ENCODE measurements around the gene SCNN1A.

DNA sequence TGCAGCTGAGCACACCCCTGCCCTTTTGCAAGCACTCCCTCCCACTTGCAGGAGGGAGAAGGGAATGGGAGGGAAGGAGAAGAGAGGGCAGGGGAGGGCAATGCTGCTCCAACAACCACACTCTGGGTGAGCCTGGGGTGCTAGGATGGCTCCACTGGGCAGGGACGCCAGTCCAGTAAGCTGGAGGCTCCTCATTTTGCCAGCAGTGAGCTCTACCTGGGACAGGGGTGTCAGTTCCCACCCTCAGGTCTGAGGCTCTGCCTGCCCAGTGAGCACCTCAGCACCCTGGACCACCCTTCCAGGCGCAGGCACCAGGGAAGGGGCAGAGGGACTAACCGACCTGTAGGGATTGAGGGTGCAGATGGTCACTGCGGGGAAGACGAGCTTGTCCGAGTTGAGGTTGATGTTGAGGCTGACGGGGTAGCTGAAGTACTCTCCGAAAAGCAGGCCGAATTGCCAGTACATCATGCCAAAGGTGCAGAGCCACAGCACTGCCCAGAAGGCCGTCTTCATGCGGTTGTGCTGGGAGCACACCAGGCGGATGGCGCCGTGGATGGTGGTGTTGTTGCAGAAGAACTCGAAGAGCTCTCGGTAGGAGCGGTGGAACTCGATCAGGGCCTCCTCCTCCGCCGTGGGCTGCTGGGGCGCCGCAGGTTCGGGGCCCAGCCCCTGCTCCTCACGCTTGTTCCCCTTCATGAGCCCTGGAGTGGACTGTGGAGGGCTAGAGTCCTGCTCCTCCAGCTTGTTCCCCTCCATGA is 1.2 kb downstream of the SCNN1A start:
- TF ChIP-seq, protein P1, sequence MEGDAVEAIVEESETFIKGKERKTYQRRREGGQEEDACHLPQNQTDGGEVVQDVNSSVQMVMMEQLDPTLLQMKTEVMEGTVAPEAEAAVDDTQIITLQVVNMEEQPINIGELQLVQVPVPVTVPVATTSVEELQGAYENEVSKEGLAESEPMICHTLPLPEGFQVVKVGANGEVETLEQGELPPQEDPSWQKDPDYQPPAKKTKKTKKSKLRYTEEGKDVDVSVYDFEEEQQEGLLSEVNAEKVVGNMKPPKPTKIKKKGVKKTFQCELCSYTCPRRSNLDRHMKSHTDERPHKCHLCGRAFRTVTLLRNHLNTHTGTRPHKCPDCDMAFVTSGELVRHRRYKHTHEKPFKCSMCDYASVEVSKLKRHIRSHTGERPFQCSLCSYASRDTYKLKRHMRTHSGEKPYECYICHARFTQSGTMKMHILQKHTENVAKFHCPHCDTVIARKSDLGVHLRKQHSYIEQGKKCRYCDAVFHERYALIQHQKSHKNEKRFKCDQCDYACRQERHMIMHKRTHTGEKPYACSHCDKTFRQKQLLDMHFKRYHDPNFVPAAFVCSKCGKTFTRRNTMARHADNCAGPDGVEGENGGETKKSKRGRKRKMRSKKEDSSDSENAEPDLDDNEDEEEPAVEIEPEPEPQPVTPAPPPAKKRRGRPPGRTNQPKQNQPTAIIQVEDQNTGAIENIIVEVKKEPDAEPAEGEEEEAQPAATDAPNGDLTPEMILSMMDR (IDR thresholded peaks at IDR 0.05; ENCODE audit: low read length) = no peak
- TF ChIP-seq EZH2 (optimal IDR thresholded peaks at IDR 0.05; ENCODE audit: low read depth, low read length) (no peak), EZH2phosphoT487 (IDR thresholded peaks at IDR 0.05; ENCODE audit: low read length) (no peak)

All from MM.1S (cell line).